GM21423 (cell line): ENCODE data around the gene GNAQ.
"Not testable (repeated sequence)": the region's sequence is repeated elsewhere in the genome, so short reads cannot be mapped to it uniquely, and the experiment has no call there.

Experiments used
- ATAC-seq: cut with Tn5 transposase; IDR thresholded peaks from one replicate; pipeline ENCODE4 v1.9.1; 2021; ENCODE audit warnings: mild to moderate bottlenecking, moderate library complexity; ENCODE audit not compliant: unreplicated experiment

The GNAQ gene

GRCh38 chr9:77883133-77883532 is 148.5 kb downstream of the GNAQ start:
- ATAC-seq: no peak

- no peak for ATAC-seq
Observed at GRCh38 chr9:77882294-77882693, 149.3 kb downstream of the GNAQ start.

DNA sequence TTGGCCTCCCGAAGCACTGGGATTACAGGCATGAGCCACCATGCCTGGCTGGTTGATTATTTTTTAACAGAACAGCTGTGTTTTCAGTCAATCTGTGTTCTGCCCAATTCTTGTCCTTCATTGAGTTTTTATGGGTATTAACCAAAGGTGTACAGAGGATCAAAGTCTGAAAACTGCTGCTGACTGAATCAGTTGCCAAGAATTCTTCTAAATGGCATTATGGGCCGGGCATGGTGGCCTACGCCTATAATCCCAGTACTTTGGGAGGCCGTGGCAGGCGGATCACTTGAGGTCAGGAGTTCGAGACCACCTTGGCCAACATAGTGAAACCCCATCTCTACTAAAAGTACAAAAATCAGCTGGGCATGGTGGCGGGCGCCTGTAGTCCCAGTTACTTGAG is 150.0 kb downstream of the GNAQ start:
- ATAC-seq: not testable (repeated sequence)

DNA sequence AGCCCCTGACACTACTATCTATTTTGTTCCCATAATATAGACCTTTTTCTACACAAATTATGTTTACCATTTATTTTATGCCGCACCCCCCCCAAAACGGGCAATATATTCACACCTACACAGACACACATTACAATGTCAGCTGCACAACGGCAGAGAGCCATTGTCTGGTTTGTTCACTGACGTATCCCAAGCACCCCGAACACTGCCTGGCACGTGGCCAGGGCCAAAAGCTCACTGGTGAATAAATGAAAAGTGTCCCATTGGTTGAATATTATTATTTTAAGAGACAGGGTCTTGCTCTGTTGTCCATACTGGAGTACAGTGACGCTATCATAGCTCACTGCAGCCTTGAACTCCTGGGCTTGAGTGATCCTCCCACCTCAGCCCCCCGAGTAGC is 150.5 kb downstream of the GNAQ start:
- no peak for ATAC-seq

- ATAC-seq: no peak
Observed at GRCh38 chr9:77879437-77879943, 152.1 kb downstream of the GNAQ start.

GRCh38 chr9:77878793-77879192 is 152.8 kb downstream of the GNAQ start:
- ATAC-seq: not testable (repeated sequence)

DNA sequence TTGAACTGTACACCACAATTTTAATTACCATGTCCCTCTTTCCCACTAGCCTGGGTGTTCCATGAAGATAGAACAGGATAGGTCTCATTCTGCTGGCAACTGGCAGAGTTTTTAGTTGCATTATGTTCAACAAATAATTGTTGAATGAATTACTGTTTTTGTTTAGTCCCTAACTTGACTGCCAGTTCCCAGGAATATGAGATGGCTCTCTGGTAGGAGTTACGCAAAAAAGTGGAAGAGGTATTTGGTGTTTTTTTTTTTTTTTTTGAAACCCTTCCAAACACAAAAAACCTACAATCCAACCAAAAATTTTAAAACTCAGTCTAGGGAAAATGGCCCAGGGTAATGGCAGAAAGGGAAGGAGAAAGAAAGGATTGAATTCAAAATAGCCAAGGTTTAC is 153.6 kb downstream of the GNAQ start:
- ATAC-seq: no peak

- ATAC-seq: no peak
Observed at GRCh38 chr9:77876590-77876989, 155.0 kb downstream of the GNAQ start.

DNA sequence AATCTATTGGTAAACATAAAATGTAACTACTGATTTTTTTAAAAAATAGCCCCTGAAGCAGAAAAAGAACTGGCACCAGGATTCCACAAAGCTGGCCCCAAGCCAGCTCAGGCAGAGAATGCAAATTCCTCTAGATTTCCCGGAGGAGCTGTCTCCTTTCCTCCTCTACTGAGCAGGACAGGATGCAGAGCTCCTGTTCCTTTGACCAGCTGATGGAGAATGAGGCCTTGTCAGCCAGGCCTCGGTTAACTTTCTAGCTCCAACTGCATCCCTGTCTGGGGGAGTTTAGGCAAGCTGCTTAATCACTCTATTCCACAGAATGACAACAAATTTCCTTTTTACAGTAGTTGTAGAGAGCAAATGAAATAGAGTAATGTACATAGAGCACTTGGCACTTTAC is 155.5 kb downstream of the GNAQ start:
- no peak for ATAC-seq

DNA sequence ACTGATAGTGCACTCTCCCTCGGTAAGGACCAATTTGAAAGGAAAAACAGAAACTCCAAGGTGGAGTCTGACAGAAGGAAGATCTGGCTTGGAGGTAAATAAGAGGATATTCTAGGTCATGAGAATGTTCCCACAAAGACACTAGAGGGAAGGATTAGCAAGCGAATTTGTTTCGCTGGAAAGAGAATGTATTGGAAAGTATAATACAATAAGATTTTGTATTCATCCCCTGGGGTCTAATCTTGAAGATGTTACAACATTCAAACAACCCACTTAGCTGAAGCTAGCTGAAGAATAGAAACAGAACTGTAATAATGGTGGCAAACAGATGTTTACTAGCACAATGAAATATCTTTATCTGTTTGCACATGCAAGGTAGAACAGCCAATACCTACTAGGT is 158.7 kb downstream of the GNAQ start:
- ATAC-seq: no peak

DNA sequence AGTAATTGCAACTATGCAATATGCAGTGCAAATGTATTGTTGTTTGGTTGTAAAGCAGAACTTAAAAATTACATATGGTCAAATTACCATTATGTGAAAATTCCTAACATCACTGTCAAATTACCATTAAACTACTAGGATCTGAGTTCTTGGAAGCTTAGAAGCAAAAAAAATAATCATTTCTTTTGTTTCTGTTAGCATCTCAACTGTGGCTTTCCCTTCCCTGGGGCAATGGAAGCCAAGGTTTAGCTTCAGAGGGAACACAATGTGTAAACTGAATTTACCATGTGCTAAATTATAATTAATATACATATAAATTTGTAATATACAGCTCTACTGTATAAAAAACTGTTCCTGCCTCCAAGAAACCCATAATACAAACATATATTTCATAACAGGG is 159.4 kb downstream of the GNAQ start:
- no peak for ATAC-seq

DNA sequence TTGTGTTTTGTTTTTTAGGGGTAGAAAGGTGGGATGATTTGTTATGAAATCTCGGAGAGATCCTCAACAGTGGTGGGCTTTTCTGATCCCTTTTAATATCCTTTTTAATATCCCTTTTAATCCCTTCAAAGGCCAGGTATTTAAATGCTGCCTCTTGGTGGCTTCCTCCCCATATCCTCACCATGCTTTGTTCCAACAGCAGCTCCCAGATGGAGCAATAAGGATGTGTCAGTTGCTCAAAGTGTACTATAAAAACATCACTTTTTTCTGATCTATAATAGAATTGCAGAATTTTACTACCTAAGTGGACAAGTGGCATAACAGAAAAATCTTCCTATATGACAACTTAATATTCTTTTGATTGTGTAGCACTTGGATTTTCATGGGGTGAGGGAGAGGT is 160.1 kb downstream of the GNAQ start:
- ATAC-seq: no peak

DNA sequence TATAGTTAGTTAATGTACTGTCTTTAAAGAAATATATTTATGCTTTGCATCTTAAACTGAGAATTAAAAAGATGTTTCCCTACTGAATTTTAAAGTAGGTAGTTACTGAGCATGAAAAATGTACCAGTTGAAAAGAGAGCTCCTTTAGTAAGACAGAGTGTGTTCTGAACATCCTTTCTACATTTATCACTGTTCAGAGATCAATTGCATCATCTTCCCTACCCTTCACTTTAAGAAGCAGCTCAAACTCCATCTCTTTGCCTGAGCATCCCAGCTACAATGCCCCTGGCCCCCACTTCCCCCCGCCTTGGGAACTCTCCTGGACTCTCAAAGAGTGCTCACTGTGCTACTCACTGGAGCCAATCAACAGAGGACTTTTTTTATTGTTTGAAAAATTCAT is 164.7 kb downstream of the GNAQ start:
- ATAC-seq: no peak

- ATAC-seq: no peak
Observed at GRCh38 chr9:77865385-77866047, 166.1 kb downstream of the GNAQ start.

GRCh38 chr9:77864211-77864889 is 167.3 kb downstream of the GNAQ start:
- ATAC-seq: no peak

GRCh38 chr9:77863638-77864037 is 168.0 kb downstream of the GNAQ start:
- ATAC-seq: not testable (repeated sequence)

GRCh38 chr9:77860953-77861352 is 170.7 kb downstream of the GNAQ start:
- ATAC-seq: not testable (repeated sequence)

DNA sequence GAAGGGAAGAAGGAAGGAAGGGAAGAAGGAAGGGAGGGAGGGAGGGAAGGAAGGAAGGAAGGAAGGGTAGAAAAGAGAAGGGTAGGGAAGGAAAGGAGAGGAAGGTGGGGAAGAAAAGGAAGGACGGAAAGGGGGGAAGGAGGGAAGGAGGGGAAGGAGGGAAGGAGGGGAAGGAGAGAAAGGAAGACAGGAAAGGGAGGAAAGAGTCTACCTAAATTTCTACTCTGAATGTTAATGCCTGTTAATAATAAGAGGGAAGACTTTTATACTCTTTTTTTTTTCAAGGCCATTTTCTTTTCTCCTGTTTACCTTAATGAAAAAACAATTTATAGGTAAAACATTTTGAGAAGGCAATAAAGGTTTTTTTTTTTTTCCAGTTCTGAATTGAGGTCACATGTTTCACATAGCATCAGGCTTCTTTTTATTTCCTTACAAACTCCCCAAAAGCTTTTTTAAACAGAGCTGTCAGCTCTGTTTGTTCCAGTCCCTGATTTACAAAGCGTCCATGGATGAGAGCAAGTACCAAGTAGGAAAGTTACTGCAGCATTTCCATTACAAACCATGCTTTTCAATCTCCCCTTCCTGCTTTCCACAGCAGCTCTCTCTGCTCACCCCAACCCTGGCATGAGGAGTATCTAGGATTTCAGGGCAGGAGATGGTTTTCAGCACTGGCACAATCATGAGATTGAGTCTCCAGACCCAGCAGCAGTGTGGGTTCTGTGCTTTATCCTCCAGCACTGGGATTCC is 173.9 kb downstream of the GNAQ start:
- ATAC-seq: no peak

GRCh38 chr9:77856615-77857014 is 175.0 kb downstream of the GNAQ start:
- ATAC-seq: no peak

DNA sequence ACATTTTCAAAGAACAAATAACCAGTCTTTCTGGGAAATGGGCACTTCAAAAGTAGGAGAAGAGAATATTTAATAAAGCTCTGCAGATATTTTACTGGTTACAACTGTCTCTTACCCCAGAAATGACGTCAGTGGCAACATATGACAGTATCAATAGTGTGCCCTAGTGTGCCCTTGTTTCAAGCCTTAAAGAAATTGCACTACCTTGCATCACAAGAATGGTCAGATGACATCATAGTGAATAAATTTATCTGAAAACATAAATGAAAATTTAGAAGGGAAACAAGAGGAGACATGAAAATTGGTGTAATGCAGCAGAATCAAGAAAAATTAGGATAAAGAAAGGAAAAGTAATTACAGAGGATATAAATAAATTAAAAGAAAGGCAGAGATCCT is 176.7 kb downstream of the GNAQ start:
- no peak for ATAC-seq

GRCh38 chr9:77854258-77854915 is 177.2 kb downstream of the GNAQ start:
- ATAC-seq: no peak
